ENCODE results near the gene FADS2. TPM values are rescaled to one million over a fixed set of nuclear protein-coding genes. Genes with fewer than 3 reads are reported as not detected.

FADS2 gene
- total RNA-seq, 1 experiment from 2014 or later = 48.8 TPM

Other genes starting within 250 kb of the FADS2 start
- 0.29 and 0.48 TPM in 2 replicates for gene SYT7, start 247.2 kb upstream of the FADS2 start, total RNA-seq (2014; rRNA removed; shearing (Covaris generic))
- gene DAGLA, start 147.9 kb upstream of the FADS2 start, total RNA-seq (2014; rRNA removed; shearing (Covaris generic)) = 0.78 and 0.96 TPM in 2 replicates
- 0.10 and 0.12 TPM in 2 replicates for gene MYRF, start 75.7 kb upstream of the FADS2 start, total RNA-seq (2014; rRNA removed; shearing (Covaris generic))
- gene TMEM258, start 35.7 kb upstream of the FADS2 start, total RNA-seq (2014; rRNA removed; shearing (Covaris generic)) = 158 and 203 TPM in 2 replicates
- 75.8 and 97.4 TPM in 2 replicates for gene FEN1, start 35.4 kb upstream of the FADS2 start, total RNA-seq (2014; rRNA removed; shearing (Covaris generic))
- gene FADS1, start 11.3 kb upstream of the FADS2 start, total RNA-seq (2014; rRNA removed; shearing (Covaris generic)) = 40.8 and 50.6 TPM in 2 replicates
- gene FADS3, start 63.2 kb downstream of the FADS2 start, total RNA-seq (2014; rRNA removed; shearing (Covaris generic)) = 60.9 and 65.1 TPM in 2 replicates
- 0.84 and 1.7 TPM in 2 replicates for gene RAB3IL1, start 89.3 kb downstream of the FADS2 start, total RNA-seq (2014; rRNA removed; shearing (Covaris generic))
- gene BEST1, start 122.1 kb downstream of the FADS2 start, total RNA-seq (2014; rRNA removed; shearing (Covaris generic)) = 0.10 and 0.12 TPM in 2 replicates
- gene FTH1, start 139.3 kb downstream of the FADS2 start, total RNA-seq (2014; rRNA removed; shearing (Covaris generic)) = 726 and 869 TPM in 2 replicates

Measured in RPMI7951 (cell line).